ENCODE results near the gene IL10RB. TPM values are rescaled to one million over a fixed set of nuclear protein-coding genes. Genes with fewer than 3 reads are reported as not detected.
"Not testable (repeated sequence)": the region's sequence is repeated elsewhere in the genome, so short reads cannot be mapped to it uniquely, and the experiment has no call there.

IL10RB gene
- polyA plus RNA-seq, 3 donors: 24.2 to 27.6 (median 26.2) TPM

GRCh38 chr21:33237486-33237885 is 28.7 kb upstream of the IL10RB start:
- no peak for DNase-seq

GRCh38 chr21:33238146-33238545 is 28.0 kb upstream of the IL10RB start:
- DNase-seq: no peak

- no peak for DNase-seq
Observed at GRCh38 chr21:33238565-33239255, 27.5 kb upstream of the IL10RB start.

GRCh38 chr21:33239559-33240127 is 26.5 kb upstream of the IL10RB start:
- DNase-seq: not testable (repeated sequence)

GRCh38 chr21:33240404-33240803 is 25.8 kb upstream of the IL10RB start:
- no peak for DNase-seq

- DNase-seq: no peak
Observed at GRCh38 chr21:33241846-33242245, 24.3 kb upstream of the IL10RB start.

- DNase-seq: not testable (repeated sequence)
Observed at GRCh38 chr21:33242846-33243245, 23.3 kb upstream of the IL10RB start.

GRCh38 chr21:33244082-33244778 is 21.9 kb upstream of the IL10RB start:
- no peak for DNase-seq

- DNase-seq: no peak
Observed at GRCh38 chr21:33244779-33245105, 21.4 kb upstream of the IL10RB start.

- DNase-seq: no peak
Observed at GRCh38 chr21:33245289-33245918, 20.8 kb upstream of the IL10RB start.

GRCh38 chr21:33246506-33246905 is 19.7 kb upstream of the IL10RB start:
- no peak for DNase-seq

- no peak for DNase-seq
Observed at GRCh38 chr21:33246963-33247362, 19.2 kb upstream of the IL10RB start.

- no peak for DNase-seq
Observed at GRCh38 chr21:33247599-33247998, 18.6 kb upstream of the IL10RB start.

GRCh38 chr21:33249331-33250002 is 16.7 kb upstream of the IL10RB start:
- no peak for DNase-seq

GRCh38 chr21:33251119-33251518 is 15.0 kb upstream of the IL10RB start:
- no peak for DNase-seq

- DNase-seq: not testable (repeated sequence)
Observed at GRCh38 chr21:33253382-33253781, 12.8 kb upstream of the IL10RB start.

GRCh38 chr21:33254766-33255165 is 11.4 kb upstream of the IL10RB start:
- DNase-seq: no peak

GRCh38 chr21:33255404-33255803 is 10.8 kb upstream of the IL10RB start:
- no peak for DNase-seq

GRCh38 chr21:33256019-33256418 is 10.1 kb upstream of the IL10RB start:
- DNase-seq: no peak

- no peak for DNase-seq
Observed at GRCh38 chr21:33257094-33257803, 8.9 kb upstream of the IL10RB start.

- no peak for DNase-seq
Observed at GRCh38 chr21:33258475-33258874, 7.7 kb upstream of the IL10RB start.

GRCh38 chr21:33259428-33259827 is 6.7 kb upstream of the IL10RB start:
- DNase-seq: no peak
